Urothelium cell line (cell line): ENCODE data around the gene WDR76.
A peak's percentile ranks its signal among the peaks of the same experiment; 100 is the strongest.
"Not testable (repeated sequence)": the region's sequence is repeated elsewhere in the genome, so short reads cannot be mapped to it uniquely, and the experiment has no call there.

Experiments used
- DNase-seq: peaks from one replicate; pipeline ENCODE4 v3.0.0; 2011; ENCODE audit warnings: low spot score, mixed read lengths
- FAIRE-seq: peaks from 2 replicates; lab custom pipeline; 2011; peaks lifted over from hg19 to GRCh38; lab: Jason Lieb, UNC

The WDR76 gene

GRCh38 chr15:43826508-43827341 is at the start of gene WDR76:
WDR76 (plus strand) TSS chr15:43827002; CDS start chr15:43827033, 31 bp downstream.
- FAIRE-seq = no peak
- peak; percentile 90 for DNase-seq

DNA sequence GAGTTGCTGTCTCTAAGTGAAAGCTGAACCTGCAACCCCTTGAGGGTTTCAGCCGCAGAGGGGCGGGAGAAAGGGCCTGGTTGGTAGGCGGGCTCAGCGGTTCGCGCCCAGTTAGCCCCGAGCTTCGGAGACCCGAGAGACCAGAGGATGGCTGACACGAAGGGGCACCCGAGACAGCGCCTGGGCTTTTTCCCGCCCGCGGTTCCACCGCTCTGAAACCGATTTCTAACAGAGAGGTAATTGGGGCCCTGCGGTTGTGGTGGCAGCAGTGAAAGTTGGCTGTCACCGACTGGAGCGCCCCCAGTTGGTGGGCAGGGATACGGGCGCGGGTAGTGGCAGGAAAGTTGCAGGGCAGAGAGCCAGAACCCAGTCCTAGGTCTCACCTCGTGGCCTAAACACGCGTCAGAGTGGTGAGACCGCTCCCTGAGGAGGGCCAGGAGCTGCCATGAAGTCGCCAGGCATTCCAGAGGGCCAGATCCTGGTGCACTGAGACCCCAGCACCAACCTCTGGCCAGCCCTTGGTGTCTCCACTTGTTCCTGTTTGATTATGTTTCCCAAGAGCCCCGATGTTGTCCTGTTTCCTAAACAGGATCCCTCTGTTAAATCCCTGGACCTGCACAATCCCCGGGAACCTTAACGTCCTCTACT is 49.4 kb upstream of the WDR76 start:
- no peak for DNase-seq
- FAIRE-seq = no peak

- no peak for DNase-seq
- no peak for FAIRE-seq
Observed at GRCh38 chr15:43779016-43779415, 47.8 kb upstream of the WDR76 start.

- no peak for FAIRE-seq
Observed at GRCh38 chr15:43789409-43789808, 37.4 kb upstream of the WDR76 start.

GRCh38 chr15:43791993-43792760 is 34.6 kb upstream of the WDR76 start, which contains the start of gene SERF2:
SERF2 (plus strand) TSS chr15:43792320; CDS start chr15:43792377, 57 bp downstream.
- FAIRE-seq (peak; percentile 67), DNase-seq (peak; percentile 99)

More at GRCh38 chr15:43789409-43789808, 37.4 kb upstream of the WDR76 start:
- no peak for DNase-seq

GRCh38 chr15:43792761-43793476 is 33.9 kb upstream of the WDR76 start:
- DNase-seq (peak; percentile 25), FAIRE-seq (no peak)

GRCh38 chr15:43793647-43794046 is 33.2 kb upstream of the WDR76 start:
- FAIRE-seq = no peak
- no peak for DNase-seq

- DNase-seq (no peak), FAIRE-seq (no peak)
Observed at GRCh38 chr15:43794269-43795037, 32.3 kb upstream of the WDR76 start.

GRCh38 chr15:43795197-43795596 is 31.6 kb upstream of the WDR76 start:
- FAIRE-seq = no peak
- no peak for DNase-seq

GRCh38 chr15:43795997-43796396 is 30.8 kb upstream of the WDR76 start:
- no peak for FAIRE-seq
- no peak for DNase-seq

GRCh38 chr15:43796566-43796965 is 30.2 kb upstream of the WDR76 start:
- FAIRE-seq (no peak), DNase-seq (no peak)

GRCh38 chr15:43799209-43799944 is 27.4 kb upstream of the WDR76 start:
- FAIRE-seq (no peak), DNase-seq (no peak)

- DNase-seq (no peak), FAIRE-seq (no peak)
Observed at GRCh38 chr15:43799945-43800285, 26.9 kb upstream of the WDR76 start, which contains the start of gene SERINC4. SERINC4 (minus strand) TSS chr15:43800220; CDS start chr15:43799986, 234 bp downstream.

GRCh38 chr15:43800286-43801141 is 26.3 kb upstream of the WDR76 start, which contains the start of gene HYPK:
HYPK (plus strand) TSS chr15:43800599; CDS start chr15:43800623, 24 bp downstream.
- FAIRE-seq (no peak), DNase-seq (peak; percentile 79)

DNA sequence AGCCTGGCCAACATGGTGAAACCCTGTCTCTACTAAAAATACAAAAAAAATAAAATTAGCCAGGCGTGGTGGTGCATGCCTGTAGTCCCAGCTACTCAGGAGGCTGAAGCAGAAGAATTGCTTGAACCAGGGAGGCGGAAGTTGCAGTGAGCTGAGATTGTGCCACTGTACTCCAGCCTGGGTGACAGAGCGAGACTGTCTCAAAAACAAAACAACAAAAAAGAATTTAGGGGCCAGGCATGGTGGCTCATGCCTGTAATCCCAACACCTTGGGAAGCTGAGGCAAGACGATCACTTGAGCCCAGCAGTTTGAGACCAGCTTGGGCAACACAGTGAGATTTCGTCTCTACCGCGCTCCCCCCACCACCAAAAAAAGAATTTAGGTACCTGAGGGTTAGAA is 24.1 kb upstream of the WDR76 start:
- not testable (repeated sequence) for DNase-seq, FAIRE-seq

DNA sequence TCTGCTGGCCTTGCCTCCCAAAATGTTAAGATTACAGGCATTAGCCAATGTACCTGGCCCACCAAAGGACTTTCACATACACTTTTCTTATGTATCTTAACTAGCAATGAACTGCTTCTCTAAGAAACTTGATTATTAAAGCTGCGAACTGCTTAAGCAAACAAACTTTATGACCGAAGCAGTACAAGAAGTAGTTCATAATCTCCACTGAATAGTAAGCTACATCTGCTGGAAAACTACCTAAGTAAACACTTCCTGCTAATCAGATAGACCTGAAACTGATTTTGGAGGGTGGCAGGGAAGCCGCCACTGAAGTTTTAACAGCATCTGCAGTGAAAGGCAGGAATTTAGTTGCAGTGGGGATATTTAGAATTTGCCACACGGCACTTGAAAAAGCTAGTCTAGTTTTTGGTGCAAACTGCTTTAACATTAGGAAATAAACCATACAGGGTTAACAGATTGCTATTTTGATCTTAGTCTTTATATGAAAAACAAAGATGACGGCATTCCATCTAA is 18.3 kb upstream of the WDR76 start:
- FAIRE-seq = no peak
- DNase-seq = no peak

GRCh38 chr15:43808960-43809678 is 17.7 kb upstream of the WDR76 start:
- DNase-seq = no peak
- FAIRE-seq = no peak
